ENCODE data around the gene TFCP2L1.
"Not testable (repeated sequence)": the region's sequence is repeated elsewhere in the genome, so short reads cannot be mapped to it uniquely, and the experiment has no call there.

Gene TFCP2L1

GRCh38 chr2:121284463-121285449 lies at the start of gene TFCP2L1:
TFCP2L1 (minus strand) TSS chr2:121285202; CDS start chr2:121285109, 93 bp downstream.
- no peak for DNase-seq (ENCODE audit: low read depth)

GRCh38 chr2:121333834-121334558 lies 49.0 kb upstream of the TFCP2L1 start:
- no peak for DNase-seq (ENCODE audit: low read depth)

GRCh38 chr2:121333231-121333630 lies 48.2 kb upstream of the TFCP2L1 start:
- no peak for DNase-seq (ENCODE audit: low read depth)

GRCh38 chr2:121331324-121331723 lies 46.3 kb upstream of the TFCP2L1 start:
- DNase-seq (ENCODE audit: low read depth): peak; percentile 20

GRCh38 chr2:121330921-121331320 lies 45.9 kb upstream of the TFCP2L1 start:
- no peak for DNase-seq (ENCODE audit: low read depth)

- no peak for DNase-seq (ENCODE audit: low read depth)
Observed at GRCh38 chr2:121329786-121330185, 44.8 kb upstream of the TFCP2L1 start.

- DNase-seq (ENCODE audit: low read depth): no peak
Observed at GRCh38 chr2:121326628-121327027, 41.6 kb upstream of the TFCP2L1 start.

GRCh38 chr2:121324601-121325000 lies 39.6 kb upstream of the TFCP2L1 start:
- DNase-seq (ENCODE audit: low read depth): no peak

- no peak for DNase-seq (ENCODE audit: low read depth)
Observed at GRCh38 chr2:121321476-121321875, 36.5 kb upstream of the TFCP2L1 start.

GRCh38 chr2:121319941-121320340 lies 34.9 kb upstream of the TFCP2L1 start:
- DNase-seq (ENCODE audit: low read depth): no peak

- DNase-seq (ENCODE audit: low read depth): no peak
Observed at GRCh38 chr2:121316986-121317385, 32.0 kb upstream of the TFCP2L1 start.

GRCh38 chr2:121313701-121314100 lies 28.7 kb upstream of the TFCP2L1 start:
- not testable (repeated sequence) for DNase-seq (ENCODE audit: low read depth)

- DNase-seq (ENCODE audit: low read depth): no peak
Observed at GRCh38 chr2:121309801-121310200, 24.8 kb upstream of the TFCP2L1 start.

- DNase-seq (ENCODE audit: low read depth): no peak
Observed at GRCh38 chr2:121309323-121309722, 24.3 kb upstream of the TFCP2L1 start.

GRCh38 chr2:121307048-121307447 lies 22.0 kb upstream of the TFCP2L1 start:
- no peak for DNase-seq (ENCODE audit: low read depth)

- DNase-seq (ENCODE audit: low read depth): no peak
Observed at GRCh38 chr2:121304941-121305340, 19.9 kb upstream of the TFCP2L1 start.

- no peak for DNase-seq (ENCODE audit: low read depth)
Observed at GRCh38 chr2:121303531-121304263, 18.7 kb upstream of the TFCP2L1 start.

- DNase-seq (ENCODE audit: low read depth): not testable (repeated sequence)
Observed at GRCh38 chr2:121301190-121301589, 16.2 kb upstream of the TFCP2L1 start.

- no peak for DNase-seq (ENCODE audit: low read depth)
Observed at GRCh38 chr2:121298476-121298875, 13.5 kb upstream of the TFCP2L1 start.

- DNase-seq (ENCODE audit: low read depth): not testable (repeated sequence)
Observed at GRCh38 chr2:121297866-121298265, 12.9 kb upstream of the TFCP2L1 start.

- peak; percentile 42 for DNase-seq (ENCODE audit: low read depth)
Observed at GRCh38 chr2:121297217-121297830, 12.3 kb upstream of the TFCP2L1 start.
